Mesenchymal stem cell (in vitro differentiated cells and primary cell): ENCODE measurements around the gene TMEM121B.

Experiments
- DNase-seq: peaks from one replicate; pipeline ENCODE4 v3.0.0-alpha.2; 2013
- H2AFZ ChIP-seq: one replicate; pipeline ENCODE4 v1.6.1; 2013; ENCODE audit warnings: low read depth, mild to moderate bottlenecking, control low read depth, inconsistent platforms, low read length, moderate library complexity
- H2AK5ac ChIP-seq: 2 replicates; pipeline ENCODE4 v1.6.1; 2013; ENCODE audit warnings: low read length, moderate library complexity, mild to moderate bottlenecking, inconsistent platforms; ENCODE audit not compliant: severe bottlenecking
- H2BK120ac ChIP-seq: one replicate; pipeline ENCODE4 v1.6.1; 2013; ENCODE audit warnings: low read depth, mild to moderate bottlenecking, inconsistent platforms, low read length, moderate library complexity
- H2BK12ac ChIP-seq, 2 experiments: one replicate each; pipeline ENCODE4 v1.6.1; 2013; ENCODE audit warnings: inconsistent platforms in 2 of 2, low read length in 2 of 2, mild to moderate bottlenecking in 2 of 2, moderate library complexity in 2 of 2, control low read depth in 1 of 2
- H2BK15ac ChIP-seq: one replicate; pipeline ENCODE4 v1.6.1; 2013; ENCODE audit warnings: mild to moderate bottlenecking, low read depth, inconsistent platforms; ENCODE audit not compliant: poor library complexity, severe bottlenecking
- H2BK5ac ChIP-seq: 2 replicates; pipeline ENCODE4 v1.6.1; 2013; ENCODE audit warnings: low read depth, mild to moderate bottlenecking, low read length, control low read depth, inconsistent platforms; ENCODE audit not compliant: poor library complexity, severe bottlenecking
- H3K14ac ChIP-seq, 2 experiments: one replicate each; pipeline ENCODE4 v1.6.1; 2013; ENCODE audit warnings: inconsistent platforms in 2 of 2, low read length in 2 of 2, control low read depth in 1 of 2, mild to moderate bottlenecking in 1 of 2, moderate library complexity in 1 of 2
- H3K18ac ChIP-seq, 2 experiments: one replicate each; pipeline ENCODE4 v1.6.1; 2013; ENCODE audit warnings: inconsistent platforms in 2 of 2, low read length in 2 of 2, control low read depth in 1 of 2, low read depth in 1 of 2, mild to moderate bottlenecking in 1 of 2
- H3K23ac ChIP-seq, 2 experiments: one replicate each; pipeline ENCODE4 v1.6.1; 2013; ENCODE audit warnings: inconsistent platforms in 2 of 2, low read length in 2 of 2, mild to moderate bottlenecking in 2 of 2, moderate library complexity in 2 of 2, control low read depth in 1 of 2
- H3K27ac ChIP-seq: 2 replicates; pipeline ENCODE4 v1.5.1; 2013; ENCODE audit warnings: mild to moderate bottlenecking, moderate library complexity, low read length, control low read depth, inconsistent platforms; ENCODE audit not compliant: poor library complexity, severe bottlenecking
- H3K27me3 ChIP-seq, 2 experiments: 2 replicates each; pipeline versions ENCODE4 v1.6.1 to v1.7.0; 2013; ENCODE audit warnings: low read length in 2 of 2, mild to moderate bottlenecking in 2 of 2, moderate library complexity in 2 of 2, control low read depth in 1 of 2, inconsistent platforms in 1 of 2; ENCODE audit not compliant: control insufficient read depth in 1 of 2, insufficient read depth in 1 of 2
- H3K36me3 ChIP-seq, 2 experiments: 2 replicates each; pipeline versions ENCODE4 v1.6.1 to v1.7.0; 2013; ENCODE audit warnings: low read length in 2 of 2, control low read depth in 1 of 2, inconsistent platforms in 1 of 2, low read depth in 1 of 2, mild to moderate bottlenecking in 1 of 2; ENCODE audit not compliant: insufficient read depth in 2 of 2, control insufficient read depth in 1 of 2
- H3K4ac ChIP-seq, 2 experiments: one replicate each; pipeline ENCODE4 v1.6.1; 2013; ENCODE audit warnings: inconsistent platforms in 2 of 2, low read length in 2 of 2, mild to moderate bottlenecking in 2 of 2, moderate library complexity in 2 of 2, control low read depth in 1 of 2, low read depth in 1 of 2
- H3K4me1 ChIP-seq: 2 replicates; pipeline ENCODE4 v1.6.1; 2013; ENCODE audit warnings: low read depth, low read length, control low read depth; ENCODE audit not compliant: control insufficient read depth, insufficient read depth
- H3K4me2 ChIP-seq: 2 replicates; pipeline ENCODE4 v1.6.1; 2013; ENCODE audit warnings: low read length, mild to moderate bottlenecking, inconsistent platforms; ENCODE audit not compliant: poor library complexity, severe bottlenecking
- H3K4me3 ChIP-seq, 2 experiments: 2 replicates each; pipeline versions ENCODE4 v1.5.1 to v1.7.0; 2013; ENCODE audit warnings: low read length in 2 of 2, mild to moderate bottlenecking in 2 of 2, control low read depth in 1 of 2, low read depth in 1 of 2; ENCODE audit not compliant: insufficient read depth in 1 of 2
- H3K79me1 ChIP-seq: replicated peaks from 2 replicates; pipeline ENCODE4 v1.6.1; 2013; ENCODE audit warnings: mild to moderate bottlenecking, control low read depth, low read length, inconsistent platforms; ENCODE audit not compliant: poor library complexity, severe bottlenecking
- H3K9ac ChIP-seq: 2 replicates; pipeline ENCODE4 v1.7.0; 2013; ENCODE audit warnings: mild to moderate bottlenecking, low read length, moderate library complexity
- H3K9me3 ChIP-seq: 2 replicates; pipeline ENCODE4 v1.7.0; 2013; ENCODE audit warnings: mild to moderate bottlenecking, low read length; ENCODE audit not compliant: control insufficient read depth
- H4K8ac ChIP-seq: one replicate; pipeline ENCODE4 v1.6.1; 2013; ENCODE audit warnings: inconsistent platforms, mild to moderate bottlenecking, low read length, moderate library complexity
- H4K91ac ChIP-seq: one replicate; pipeline ENCODE4 v1.6.1; 2013; ENCODE audit warnings: mild to moderate bottlenecking, low read length, inconsistent platforms
- WGBS: methylation state at CpG from one replicate; pipeline ENCODE4 v1.1.7; 2013; ENCODE audit warnings: mixed read lengths; 5-methylcytosine and 5-hydroxymethylcytosine counted together

Gene TMEM121B

DNA sequence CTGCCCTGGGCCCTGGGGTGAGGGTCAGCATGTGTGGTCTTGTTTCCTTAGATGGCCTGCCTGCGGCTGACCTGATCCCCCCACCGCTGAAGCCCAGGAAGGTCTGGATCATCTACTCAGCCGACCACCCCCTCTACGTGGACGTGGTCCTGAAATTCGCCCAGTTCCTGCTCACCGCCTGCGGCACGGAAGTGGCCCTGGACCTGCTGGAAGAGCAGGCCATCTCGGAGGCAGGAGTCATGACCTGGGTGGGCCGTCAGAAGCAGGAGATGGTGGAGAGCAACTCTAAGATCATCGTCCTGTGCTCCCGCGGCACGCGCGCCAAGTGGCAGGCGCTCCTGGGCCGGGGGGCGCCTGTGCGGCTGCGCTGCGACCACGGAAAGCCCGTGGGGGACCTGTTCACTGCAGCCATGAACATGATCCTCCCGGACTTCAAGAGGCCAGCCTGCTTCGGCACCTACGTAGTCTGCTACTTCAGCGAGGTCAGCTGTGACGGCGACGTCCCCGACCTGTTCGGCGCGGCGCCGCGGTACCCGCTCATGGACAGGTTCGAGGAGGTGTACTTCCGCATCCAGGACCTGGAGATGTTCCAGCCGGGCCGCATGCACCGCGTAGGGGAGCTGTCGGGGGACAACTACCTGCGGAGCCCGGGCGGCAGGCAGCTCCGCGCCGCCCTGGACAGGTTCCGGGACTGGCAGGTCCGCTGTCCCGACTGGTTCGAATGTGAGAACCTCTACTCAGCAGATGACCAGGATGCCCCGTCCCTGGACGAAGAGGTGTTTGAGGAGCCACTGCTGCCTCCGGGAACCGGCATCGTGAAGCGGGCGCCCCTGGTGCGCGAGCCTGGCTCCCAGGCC lies 12.7 kb downstream of the TMEM121B start:
- H2BK12ac ChIP-seq: no peak overlapping the region
- H4K91ac ChIP-seq: no peak overlapping the region
- no peaks in the 10 kb centered on the region for H3K9me3 ChIP-seq
- H4K8ac ChIP-seq: no peak overlapping the region
- no peak overlapping the region for H3K18ac ChIP-seq
- no peak overlapping the region for H3K4me2 ChIP-seq
- H2AFZ ChIP-seq: no peak overlapping the region
- no peak overlapping the region for H3K9ac ChIP-seq
- no peak overlapping the region for H3K27ac ChIP-seq
- no peak for DNase-seq
- H3K14ac ChIP-seq: no peak overlapping the region
- H2BK15ac ChIP-seq: no peak overlapping the region
- H2AK5ac ChIP-seq: no peak overlapping the region
- H3K79me1 ChIP-seq: no peaks in the 10 kb centered on the region
- peaks cover 55 to 58% of the 10 kb centered on the region in 2 experiments for H3K36me3 ChIP-seq
- no peak overlapping the region for H3K23ac ChIP-seq
- H2BK120ac ChIP-seq: no peak overlapping the region
- H3K27me3 ChIP-seq: no peaks in the 10 kb centered on the region
- H2BK5ac ChIP-seq: no peak overlapping the region
- H3K4me1 ChIP-seq: peaks cover 2% of the 10 kb centered on the region
- no peak overlapping the region for H3K4ac ChIP-seq
- WGBS: 98% methylated on average over 66 of the region's 66 CpGs
- H3K4me3 ChIP-seq: no peak overlapping the region

DNA sequence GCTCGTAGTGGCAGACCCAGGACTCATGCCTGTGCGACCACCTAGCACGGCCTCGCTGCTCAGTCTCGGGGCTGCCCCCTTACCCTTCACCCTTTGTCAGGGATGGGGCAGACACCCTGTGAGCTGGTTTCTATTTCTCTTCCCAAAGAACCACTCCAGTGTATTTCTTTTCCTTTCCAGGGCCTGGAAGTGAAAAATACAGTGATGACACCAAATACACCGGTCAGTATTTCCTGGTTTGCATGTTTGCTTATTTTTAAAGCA lies 13.7 kb downstream of the TMEM121B start:
- no peak for DNase-seq
- H3K4ac ChIP-seq: no peak overlapping the region
- H4K8ac ChIP-seq: no peak overlapping the region
- H2BK12ac ChIP-seq: no peak overlapping the region
- no peak overlapping the region for H3K27ac ChIP-seq
- H3K23ac ChIP-seq: no peak overlapping the region
- 96% methylated on average over 6 of the region's 6 CpGs for WGBS
- no peaks in the 10 kb centered on the region for H3K4me1 ChIP-seq
- no peaks in the 10 kb centered on the region for H3K27me3 ChIP-seq
- no peaks in the 10 kb centered on the region for H3K9me3 ChIP-seq
- H3K9ac ChIP-seq: no peak overlapping the region
- no peak overlapping the region for H3K4me3 ChIP-seq
- no peaks in the 10 kb centered on the region for H3K79me1 ChIP-seq
- no peak overlapping the region for H3K14ac ChIP-seq
- no peak overlapping the region for H3K4me2 ChIP-seq
- H2AK5ac ChIP-seq: no peak overlapping the region
- H3K36me3 ChIP-seq: peaks cover 61 to 67% of the 10 kb centered on the region in 2 experiments
- H2AFZ ChIP-seq: no peak overlapping the region
- no peak overlapping the region for H2BK120ac ChIP-seq
- H2BK15ac ChIP-seq: no peak overlapping the region
- H4K91ac ChIP-seq: no peak overlapping the region
- no peak overlapping the region for H3K18ac ChIP-seq
- no peak overlapping the region for H2BK5ac ChIP-seq

GRCh38 chr22:17106785-17107546 lies 14.2 kb downstream of the TMEM121B start:
- H3K4me2 ChIP-seq: no peak overlapping the region
- no peak overlapping the region for H3K27ac ChIP-seq
- no peak overlapping the region for H3K9ac ChIP-seq
- H2AFZ ChIP-seq: no peak overlapping the region
- H3K36me3 ChIP-seq: peaks cover 64 to 72% of the 10 kb centered on the region in 2 experiments
- H2BK5ac ChIP-seq: no peak overlapping the region
- no peaks in the 10 kb centered on the region for H3K9me3 ChIP-seq
- no peak overlapping the region for H3K4me3 ChIP-seq
- H3K4me1 ChIP-seq: no peaks in the 10 kb centered on the region
- H3K4ac ChIP-seq: no peak overlapping the region
- H3K18ac ChIP-seq: no peak overlapping the region
- no peak overlapping the region for H2BK120ac ChIP-seq
- no peak for DNase-seq
- WGBS: 94% methylated on average over 13 of the region's 15 CpGs
- no peak overlapping the region for H2BK15ac ChIP-seq
- no peak overlapping the region for H2AK5ac ChIP-seq
- H3K27me3 ChIP-seq: no peaks in the 10 kb centered on the region
- no peak overlapping the region for H2BK12ac ChIP-seq
- no peak overlapping the region for H3K14ac ChIP-seq
- no peaks in the 10 kb centered on the region for H3K79me1 ChIP-seq
- no peak overlapping the region for H4K8ac ChIP-seq
- no peak overlapping the region for H3K23ac ChIP-seq
- no peak overlapping the region for H4K91ac ChIP-seq

DNA sequence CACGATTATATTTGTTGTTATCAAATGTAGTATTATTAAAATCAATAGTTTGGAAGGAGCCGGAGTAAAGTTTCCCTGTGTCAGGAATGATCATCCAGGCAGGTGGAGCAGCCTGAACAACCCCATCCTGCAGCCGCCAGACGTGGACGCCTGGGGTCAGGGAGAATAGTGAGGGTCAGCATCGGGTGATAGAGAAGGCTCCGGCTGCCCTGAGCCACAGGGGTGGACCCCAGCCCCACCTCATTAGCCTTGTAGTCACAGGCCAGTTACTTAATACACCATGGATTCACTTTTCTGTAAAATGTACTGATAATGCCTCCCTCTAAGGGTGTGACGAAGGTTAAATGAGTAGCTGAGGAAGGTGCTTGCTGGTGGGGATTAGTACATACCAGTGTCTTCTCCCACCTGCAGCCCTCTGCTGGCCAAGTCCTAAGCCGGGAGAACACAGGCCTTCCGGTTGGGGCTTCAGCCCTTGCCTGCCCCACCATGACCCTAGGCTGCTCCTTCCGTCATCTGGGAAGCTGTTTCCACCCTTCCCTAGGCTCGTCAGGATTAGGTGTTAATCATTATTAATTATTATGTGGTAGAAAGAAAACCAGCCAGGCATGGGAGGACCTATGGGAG lies 14.9 kb downstream of the TMEM121B start:
- H3K9ac ChIP-seq: no peak overlapping the region
- H3K4ac ChIP-seq: no peak overlapping the region
- H3K4me3 ChIP-seq: no peak overlapping the region
- no peaks in the 10 kb centered on the region for H3K9me3 ChIP-seq
- no peak overlapping the region for H2BK120ac ChIP-seq
- no peak overlapping the region for H3K23ac ChIP-seq
- no peaks in the 10 kb centered on the region for H3K4me1 ChIP-seq
- H2AFZ ChIP-seq: no peak overlapping the region
- no peak overlapping the region for H3K4me2 ChIP-seq
- DNase-seq: no peak
- no peak overlapping the region for H4K8ac ChIP-seq
- 86% methylated on average over 8 of the region's 12 CpGs for WGBS
- no peaks in the 10 kb centered on the region for H3K27me3 ChIP-seq
- no peak overlapping the region for H2BK5ac ChIP-seq
- no peak overlapping the region for H3K27ac ChIP-seq
- no peak overlapping the region for H2BK12ac ChIP-seq
- no peak overlapping the region for H2AK5ac ChIP-seq
- no peak overlapping the region for H3K18ac ChIP-seq
- no peak overlapping the region for H2BK15ac ChIP-seq
- no peaks in the 10 kb centered on the region for H3K79me1 ChIP-seq
- no peak overlapping the region for H4K91ac ChIP-seq
- no peak overlapping the region for H3K14ac ChIP-seq
- peaks cover 71 to 79% of the 10 kb centered on the region in 2 experiments for H3K36me3 ChIP-seq
